Colonic mucosa (tissue), 4 donors: ENCODE data around the gene CRIP2. TPM values are rescaled to one million over a fixed set of nuclear protein-coding genes. Genes with fewer than 3 reads are reported as not detected.
A peak's percentile ranks its signal among the peaks of the same experiment; 100 is the strongest.

Experiments used
- DNase-seq: peaks from one replicate; pipeline ENCODE4 v3.0.0-alpha.2; 2020
- H3K27ac ChIP-seq: fragments of 200-600 bp; one replicate; pipeline ENCODE4 v1.8.0; 2021
- H3K27me3 ChIP-seq: fragments of 200-600 bp; one replicate; pipeline ENCODE4 v1.8.0; 2021
- H3K36me3 ChIP-seq: fragments of 200-600 bp; one replicate; pipeline ENCODE4 v1.8.0; 2021
- H3K4me1 ChIP-seq: fragments of 200-600 bp; one replicate; pipeline ENCODE4 v1.8.0; 2021; ENCODE audit warnings: mild to moderate bottlenecking
- H3K4me3 ChIP-seq: fragments of 200-600 bp; one replicate; pipeline ENCODE4 v1.8.0; 2021
- H3K9ac ChIP-seq, 2 donors: one replicate each; pipeline ENCODE4 v1.7.0; 2013; ENCODE audit warnings: control low read depth in 2 of 2, low read depth in 2 of 2, low read length in 2 of 2
- H3K9me3 ChIP-seq: fragments of 200-600 bp; one replicate; pipeline ENCODE4 v1.8.0; 2021
- CTCF ChIP-seq: fragments of 200-600 bp; IDR thresholded peaks from one replicate; pipeline ENCODE4 v1.8.0; 2022; ENCODE audit warnings: antibody characterized with exemption, mild to moderate bottlenecking
- intact Hi-C: fragments of 100-400 bp; cut with DNase I; formaldehyde crosslinking; loops from one replicate; pipeline ENCODE4 v1.14.1; 2022
- total RNA-seq, 2 donors: library from RNA; stranded (reverse); fragmentation: NEBNext Ultra II Directional in 1 of 2; extraction: Animal tissue kit (Norgen Biotek cat#: 25700) in 1 of 2; gene quantifications; one replicate each; pipeline ENCODE4 v1.2.1, GENCODE V29; 2021
- donor health status: healthy.
- donor health status: DM: no; HTN: no; CAD: no.
- donor health status: DM: no; HTN: no; CAD: no.

Gene CRIP2
- total RNA-seq, 2 donors from 2014 or later: 11.3 to 20.3 TPM

DNA sequence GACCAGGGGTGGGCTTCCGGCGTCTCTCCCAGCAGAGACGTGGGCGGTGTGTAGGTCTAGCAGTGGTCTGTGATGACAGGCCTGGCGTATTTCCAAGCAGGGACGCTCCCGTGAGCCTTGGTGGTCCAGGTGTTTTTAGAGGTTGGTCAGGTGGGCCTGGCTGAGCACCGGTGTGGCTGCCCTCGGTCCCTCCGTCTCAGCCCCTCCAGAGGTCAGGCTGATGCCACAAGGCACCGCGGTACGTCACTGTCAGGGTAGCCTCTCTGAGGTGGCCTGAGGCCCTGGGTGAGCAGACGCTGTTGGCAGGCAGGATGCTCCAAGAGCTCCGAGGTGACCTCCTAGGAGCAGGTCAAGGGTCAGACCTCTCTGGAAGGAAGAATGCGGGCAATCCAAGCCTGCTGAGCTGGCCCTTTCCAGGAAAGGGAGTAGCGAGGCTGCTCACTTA lies 41.4 kb upstream of the CRIP2 start:
- no peak for DNase-seq
- intact Hi-C loops: no loop called here
- H3K4me1 ChIP-seq: no peaks in the 10 kb centered on the region

DNA sequence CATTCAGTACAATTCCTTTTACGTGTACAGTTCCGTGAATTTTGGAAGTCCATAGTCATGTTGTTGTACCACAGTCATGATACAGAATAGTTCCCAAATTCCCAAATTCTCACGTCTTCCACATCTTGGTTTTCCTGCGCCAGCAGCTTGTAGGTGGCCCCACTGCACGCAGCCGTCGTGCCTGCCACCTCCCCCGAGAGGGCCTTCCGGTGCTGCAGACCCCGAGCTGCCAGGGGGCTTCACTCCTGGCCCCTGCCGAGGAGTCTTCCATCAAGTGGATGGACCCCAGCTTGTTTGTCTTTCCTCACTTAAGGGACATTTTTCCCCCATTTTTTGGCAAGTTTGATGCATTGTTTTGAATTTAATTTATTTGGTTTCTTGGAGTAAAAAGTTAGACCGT lies 38.2 kb upstream of the CRIP2 start:
- intact Hi-C loops: loop anchor here (5.0 kb wide), 1 partner anchor 74 kb away; no protein-coding TSS in a partner anchor
- Histone ChIP-seq H3K27me3 (no peaks in the 10 kb centered on the region), H3K4me1 (no peaks in the 10 kb centered on the region), H3K4me3 (no peak overlapping the region), H3K9me3 (no peaks in the 10 kb centered on the region), H3K36me3 (no peaks in the 10 kb centered on the region), H3K9ac (no peak overlapping the region), H3K27ac (no peak overlapping the region)
- TF ChIP-seq CTCF: no peak
- DNase-seq: no peak

More for the DNA sequence above, 41.4 kb upstream of the CRIP2 start:
- H3K9ac ChIP-seq: no peak overlapping the region
- H3K9me3 ChIP-seq: no peaks in the 10 kb centered on the region
- no peak for TF ChIP-seq CTCF
- H3K4me3 ChIP-seq: no peak overlapping the region
- H3K36me3 ChIP-seq: no peaks in the 10 kb centered on the region
- no peaks in the 10 kb centered on the region for H3K27me3 ChIP-seq
- H3K27ac ChIP-seq: no peak overlapping the region

DNA sequence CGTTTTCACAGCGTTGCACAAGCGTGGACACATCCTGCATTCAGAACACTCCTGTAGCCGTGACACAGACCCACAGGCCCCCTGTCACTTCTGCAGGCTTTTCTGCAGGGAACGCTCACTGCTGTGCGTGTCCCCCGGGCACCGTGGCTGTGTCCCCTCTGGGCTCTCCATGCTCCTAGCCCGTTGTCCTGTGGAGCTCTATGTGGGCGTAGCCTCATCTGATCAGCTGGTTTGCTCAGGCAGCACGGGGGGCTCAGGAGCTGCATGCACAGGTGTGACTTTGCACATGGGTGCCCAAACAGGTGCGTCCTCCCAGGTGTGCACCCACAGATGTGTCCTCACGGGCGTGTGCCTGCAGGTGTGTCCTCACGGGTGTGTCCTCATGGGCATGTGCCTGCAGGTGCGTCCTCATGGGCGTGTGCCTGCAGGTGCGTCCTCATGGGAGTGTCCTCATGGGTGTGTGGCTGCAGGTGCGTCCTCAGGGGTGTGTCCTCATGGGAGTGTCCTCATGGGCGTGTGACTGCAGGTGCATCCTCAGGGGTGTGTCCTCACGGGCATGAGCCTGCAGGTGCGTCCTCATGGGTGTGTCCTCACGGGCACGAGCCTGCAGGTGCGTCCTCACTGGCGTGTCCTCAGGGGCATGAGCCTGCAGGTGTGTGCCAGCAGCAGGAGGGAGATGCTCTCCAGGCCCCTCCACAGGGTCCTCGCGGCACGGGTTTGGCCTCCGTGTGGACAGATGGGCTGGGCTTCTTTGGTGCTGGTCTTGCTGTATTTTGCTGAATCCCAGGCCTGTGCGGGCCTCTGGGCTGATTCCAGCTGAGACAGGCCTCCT lies 37.5 kb upstream of the CRIP2 start:
- TF ChIP-seq CTCF: no peak
- intact Hi-C loops: loop anchor here (5.0 kb wide), 1 partner anchor 75 kb away; no protein-coding TSS in a partner anchor
- H3K9ac ChIP-seq: no peak overlapping the region
- H3K4me1 ChIP-seq: no peaks in the 10 kb centered on the region
- H3K36me3 ChIP-seq: no peaks in the 10 kb centered on the region
- peak; percentile 62 for DNase-seq
- H3K9me3 ChIP-seq: no peaks in the 10 kb centered on the region
- no peak overlapping the region for H3K27ac ChIP-seq
- H3K4me3 ChIP-seq: no peak overlapping the region
- no peaks in the 10 kb centered on the region for H3K27me3 ChIP-seq

GRCh38 chr14:105437723-105438500 lies 36.7 kb upstream of the CRIP2 start:
- Histone ChIP-seq H3K9ac (no peak overlapping the region), H3K9me3 (no peaks in the 10 kb centered on the region), H3K27me3 (no peaks in the 10 kb centered on the region), H3K4me1 (no peaks in the 10 kb centered on the region), H3K36me3 (no peaks in the 10 kb centered on the region), H3K27ac (no peak overlapping the region), H3K4me3 (no peak overlapping the region)
- intact Hi-C loops: loop anchor here (5.0 kb wide), 1 partner anchor 76 kb away; no protein-coding TSS in a partner anchor
- DNase-seq: no peak
- TF ChIP-seq CTCF: no peak

DNA sequence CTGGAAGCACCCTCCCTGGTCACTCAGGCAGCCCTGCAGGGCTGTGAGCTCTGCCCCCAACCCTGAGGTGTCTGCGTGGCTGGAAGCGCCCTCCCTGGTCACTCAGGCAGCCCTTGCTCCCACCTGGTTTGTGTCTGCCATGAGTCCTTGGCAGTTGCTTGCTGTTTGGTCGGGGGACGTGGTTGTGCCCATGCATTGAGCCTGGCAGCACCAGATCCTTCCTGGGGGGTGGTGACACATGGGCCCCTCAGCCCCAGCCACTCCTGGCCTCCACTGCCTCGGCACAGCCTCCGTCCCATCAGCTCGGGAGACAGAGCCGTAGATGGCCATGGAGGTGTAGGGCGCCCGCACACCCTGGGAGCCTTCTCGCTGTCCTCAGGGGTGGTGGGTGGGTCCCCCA lies 35.4 kb upstream of the CRIP2 start:
- intact Hi-C loops: loop anchor here (5.0 kb wide), 1 partner anchor 77 kb away; no protein-coding TSS in a partner anchor
- H3K4me1 ChIP-seq: no peaks in the 10 kb centered on the region
- H3K9me3 ChIP-seq: no peaks in the 10 kb centered on the region
- H3K36me3 ChIP-seq: no peaks in the 10 kb centered on the region
- no peak overlapping the region for H3K9ac ChIP-seq
- no peak overlapping the region for H3K27ac ChIP-seq
- TF ChIP-seq CTCF: no peak
- no peaks in the 10 kb centered on the region for H3K27me3 ChIP-seq
- no peak for DNase-seq
- no peak overlapping the region for H3K4me3 ChIP-seq
